Measurements from ENCODE around the gene PHF19.

Gene PHF19

GRCh38 chr9:120876842-120877240 lies at the start of gene PHF19:
PHF19 (minus strand) TSS chr9:120877188; CDS start chr9:120874741, 2,447 bp downstream.
- peak; percentile 40 for DNase-seq

- DNase-seq, result no peak
Measured at GRCh38 chr9:120926397-120926928, 49.5 kb upstream of the PHF19 start, which contains the start of gene TRAF1. TRAF1 (minus strand) TSS chr9:120926796; CDS start chr9:120926075, 721 bp downstream.

- DNase-seq, result no peak
Measured at GRCh38 chr9:120925535-120926396, 48.8 kb upstream of the PHF19 start.

GRCh38 chr9:120924698-120925534 lies 47.9 kb upstream of the PHF19 start:
- no peak for DNase-seq

GRCh38 chr9:120923620-120924328 lies 46.8 kb upstream of the PHF19 start:
- no peak for DNase-seq

GRCh38 chr9:120922404-120923195 lies 45.6 kb upstream of the PHF19 start:
- DNase-seq, result no peak

GRCh38 chr9:120921661-120922181 lies 44.7 kb upstream of the PHF19 start:
- no peak for DNase-seq

- DNase-seq, result no peak
Measured at GRCh38 chr9:120920806-120921178, 43.8 kb upstream of the PHF19 start.

- no peak for DNase-seq
Measured at GRCh38 chr9:120919843-120920805, 43.1 kb upstream of the PHF19 start.

- no peak for DNase-seq
Measured at GRCh38 chr9:120918931-120919842, 42.2 kb upstream of the PHF19 start.

GRCh38 chr9:120917929-120918762 lies 41.2 kb upstream of the PHF19 start:
- no peak for DNase-seq

GRCh38 chr9:120916991-120917880 lies 40.2 kb upstream of the PHF19 start:
- no peak for DNase-seq

GRCh38 chr9:120916588-120916987 lies 39.6 kb upstream of the PHF19 start:
- no peak for DNase-seq

- no peak for DNase-seq
Measured at GRCh38 chr9:120915854-120916470, 39.0 kb upstream of the PHF19 start.

- no peak for DNase-seq
Measured at GRCh38 chr9:120914953-120915352, 38.0 kb upstream of the PHF19 start.

- no peak for DNase-seq
Measured at GRCh38 chr9:120914396-120914795, 37.4 kb upstream of the PHF19 start.

Data from NCI-H1092 (cell line).